Trophoblast cell (in vitro differentiated cells and primary cell): ENCODE results near the gene SLC1A7.

Experiments used
- DNase-seq, 2 donors: peaks; one replicate each; pipeline ENCODE4 v3.0.0-alpha.2; 2016
- H2AFZ ChIP-seq: 2 replicates; pipeline ENCODE4 v1.6.1; 2013; ENCODE audit warnings: low read length, moderate library complexity, mild to moderate bottlenecking; ENCODE audit not compliant: insufficient read depth, poor library complexity
- H2AK5ac ChIP-seq: 2 replicates; pipeline ENCODE4 v1.6.1; 2013; ENCODE audit warnings: mild to moderate bottlenecking, low read length
- H2BK120ac ChIP-seq: 2 replicates; pipeline ENCODE4 v1.6.1; 2013; ENCODE audit warnings: low read length, mild to moderate bottlenecking, moderate library complexity; ENCODE audit not compliant: insufficient read depth, poor library complexity
- H2BK12ac ChIP-seq: 2 replicates; pipeline ENCODE4 v1.6.1; 2013; ENCODE audit warnings: mild to moderate bottlenecking, low read length, moderate library complexity
- H2BK5ac ChIP-seq: 2 replicates; pipeline ENCODE4 v1.6.1; 2013; ENCODE audit warnings: low read length, low read depth, moderate library complexity, mild to moderate bottlenecking; ENCODE audit not compliant: poor library complexity
- H3K14ac ChIP-seq: 2 replicates; pipeline ENCODE4 v1.6.1; 2013; ENCODE audit warnings: mild to moderate bottlenecking, low read length
- H3K18ac ChIP-seq: 2 replicates; pipeline ENCODE4 v1.6.1; 2013; ENCODE audit warnings: mild to moderate bottlenecking, low read length
- H3K23ac ChIP-seq: 2 replicates; pipeline ENCODE4 v1.6.1; 2013; ENCODE audit warnings: low read length
- H3K27ac ChIP-seq: 2 replicates; pipeline ENCODE4 v1.5.1; 2013; ENCODE audit warnings: low read depth, mild to moderate bottlenecking, inconsistent platforms, low read length, moderate library complexity
- H3K27me3 ChIP-seq: 2 replicates; pipeline ENCODE4 v1.6.1; 2013; ENCODE audit warnings: inconsistent platforms, mild to moderate bottlenecking, low read length, moderate library complexity; ENCODE audit not compliant: insufficient read depth
- H3K36me3 ChIP-seq, 2 experiments: 1 replicate in 1 of 2; 2 replicates in 1 of 2; pipeline ENCODE4 v1.6.1; 2013; ENCODE audit warnings: low read length in 2 of 2, mild to moderate bottlenecking in 2 of 2, moderate library complexity in 1 of 2; ENCODE audit not compliant: insufficient read depth in 2 of 2, control insufficient read depth in 1 of 2
- H3K4ac ChIP-seq: 2 replicates; pipeline ENCODE4 v1.6.1; 2013; ENCODE audit warnings: low read depth, mild to moderate bottlenecking, low read length, moderate library complexity
- H3K4me1 ChIP-seq, 2 experiments: 1 replicate in 1 of 2; 2 replicates in 1 of 2; pipeline ENCODE4 v1.6.1; 2013; ENCODE audit warnings: low read length in 2 of 2, mild to moderate bottlenecking in 2 of 2, moderate library complexity in 1 of 2; ENCODE audit not compliant: insufficient read depth in 2 of 2, control insufficient read depth in 1 of 2
- H3K4me2 ChIP-seq: 2 replicates; pipeline ENCODE4 v1.6.1; 2013; ENCODE audit warnings: inconsistent platforms, mild to moderate bottlenecking, low read length, moderate library complexity
- H3K4me3 ChIP-seq: 2 replicates; pipeline ENCODE4 v1.5.1; 2013; ENCODE audit warnings: mild to moderate bottlenecking, low read depth, low read length, inconsistent platforms
- H3K79me1 ChIP-seq: one replicate; pipeline ENCODE4 v1.6.1; 2013; ENCODE audit warnings: low read length
- H3K79me2 ChIP-seq: 2 replicates; pipeline ENCODE4 v1.6.1; 2013; ENCODE audit warnings: low read length, mild to moderate bottlenecking; ENCODE audit not compliant: control insufficient read depth, insufficient read depth, poor library complexity
- H3K9ac ChIP-seq: 2 replicates; pipeline ENCODE4 v1.6.1; 2013; ENCODE audit warnings: mild to moderate bottlenecking, low read length
- H3K9me3 ChIP-seq: 2 replicates; pipeline ENCODE4 v1.6.1; 2013; ENCODE audit warnings: low read depth, mild to moderate bottlenecking, control low read depth, inconsistent platforms, low read length; ENCODE audit not compliant: insufficient read depth
- H4K12ac ChIP-seq: 2 replicates; pipeline ENCODE4 v1.6.1; 2013; ENCODE audit warnings: low read depth, mild to moderate bottlenecking, low read length, moderate library complexity
- H4K8ac ChIP-seq: 2 replicates; pipeline ENCODE4 v1.6.1; 2013; ENCODE audit warnings: low read depth, mild to moderate bottlenecking, low read length, moderate library complexity
- H4K91ac ChIP-seq: one replicate; pipeline ENCODE4 v1.6.1; 2013; ENCODE audit warnings: low read depth, mild to moderate bottlenecking, low read length, moderate library complexity
- WGBS: extraction: QIAGEN DNeasy Blood & Tissue Kit; methylation state at CpG from one replicate; pipeline ENCODE4 v1.1.7; 2013; ENCODE audit warnings: missing lambda C conversion rate; ENCODE audit not compliant: insufficient read length, insufficient coverage; ENCODE audit errors: extremely low coverage; 5-methylcytosine and 5-hydroxymethylcytosine counted together

SLC1A7 gene

DNA sequence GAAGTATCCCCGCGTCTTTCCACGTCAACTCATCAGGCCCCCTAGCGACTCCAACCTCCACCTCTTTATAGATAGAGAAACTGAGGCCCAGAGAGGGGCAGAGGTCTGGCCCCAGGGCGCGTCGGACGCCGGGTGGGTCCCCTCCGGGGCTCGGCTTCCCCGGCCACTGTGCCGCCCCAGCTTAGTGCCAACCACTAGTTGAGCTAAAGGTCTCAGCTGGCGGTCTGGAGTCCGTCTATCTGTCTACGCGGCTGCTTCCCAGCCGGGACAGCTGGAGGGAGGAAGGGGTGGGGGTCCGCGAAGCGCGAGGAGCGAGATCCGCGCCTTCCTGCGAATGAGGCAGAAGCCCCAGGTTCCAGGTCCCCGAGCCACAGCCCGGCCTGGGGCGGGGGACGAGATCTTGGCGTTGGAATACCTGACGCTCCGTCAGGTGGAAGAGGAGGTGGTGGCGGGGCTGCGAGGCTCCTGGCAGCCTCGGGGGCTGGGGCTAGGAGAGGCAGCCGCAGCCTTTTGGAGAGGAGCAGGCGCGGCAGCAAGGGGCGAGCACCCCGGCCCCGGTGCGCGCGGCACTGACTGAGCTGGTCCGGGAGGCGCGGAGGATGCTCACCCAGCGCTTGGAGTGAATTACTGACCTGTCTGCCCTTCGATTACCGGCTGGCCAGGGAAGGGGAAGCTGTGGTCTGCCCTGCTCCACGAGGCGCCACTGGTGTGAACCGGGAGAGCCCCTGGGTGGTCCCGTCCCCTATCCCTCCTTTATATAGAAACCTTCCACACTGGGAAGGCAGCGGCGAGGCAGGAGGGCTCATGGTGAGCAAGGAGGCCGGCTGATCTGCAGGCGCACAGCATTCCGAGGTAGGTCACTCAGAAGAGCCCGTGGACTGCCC, 79.5 kb downstream of the SLC1A7 start:
- no CpG with 5 or more reads among the region's 61 CpGs for WGBS
- no peak overlapping the region for H3K4ac ChIP-seq

DNA sequence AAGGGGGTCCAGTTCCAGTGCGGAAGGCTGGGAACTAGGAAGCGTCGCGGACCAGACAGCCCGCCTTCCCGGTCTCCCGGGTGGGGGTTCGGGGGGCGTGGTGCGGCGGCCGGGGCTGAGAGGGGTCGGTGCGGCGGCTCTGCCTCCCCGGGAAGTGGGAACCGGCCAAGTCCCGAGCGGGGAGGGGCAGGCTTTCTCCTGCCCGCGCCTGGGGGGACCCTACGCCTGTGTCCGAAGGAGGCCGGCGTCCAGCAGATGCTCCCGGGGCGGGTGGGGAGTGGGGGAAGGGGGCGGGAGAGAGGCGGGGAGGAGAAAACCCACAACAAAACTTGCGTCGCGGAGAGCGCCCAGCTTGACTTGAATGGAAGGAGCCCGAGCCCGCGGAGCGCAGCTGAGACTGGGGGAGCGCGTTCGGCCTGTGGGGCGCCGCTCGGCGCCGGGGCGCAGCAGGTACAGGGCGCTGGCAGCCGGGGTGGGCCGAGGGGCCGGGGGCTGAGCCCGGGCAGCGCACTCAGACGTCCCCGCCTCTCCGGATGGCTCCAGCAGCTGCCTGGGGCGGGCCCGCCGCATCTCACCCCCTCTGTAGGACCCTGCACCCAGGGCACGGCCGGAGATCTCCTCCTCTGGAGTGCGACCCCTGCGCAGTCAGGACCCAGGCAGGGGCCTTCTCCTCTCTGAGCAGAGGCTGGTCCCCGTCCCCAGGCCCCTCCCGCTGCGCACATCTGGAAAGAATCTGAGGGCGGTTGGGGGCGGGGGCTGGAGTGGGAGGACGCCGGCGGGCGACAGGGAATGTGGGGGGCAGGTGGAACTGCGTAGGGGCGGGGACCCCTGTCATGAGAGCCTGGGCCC, 80.4 kb downstream of the SLC1A7 start, which contains the start of gene PODN:
Gene PODN (plus strand): TSS at position 355 of the 849 bp plus-strand sequence. CDS start 7,643 bp downstream, outside the sequence.
- Histone ChIP-seq H3K4me3 (peak within 1 kb of the TSS; percentile 35), H2BK5ac (no peak within 1 kb of the TSS), H4K8ac (no peak within 1 kb of the TSS), H3K27me3 (peaks cover 47% of the 10 kb centered on the region), H3K4me1 (peaks cover 8 to 9% of the 10 kb centered on the region in 2 experiments), H2AK5ac (no peak within 1 kb of the TSS), H3K79me1 (no peaks in the 10 kb centered on the region), H3K23ac (no peak within 1 kb of the TSS), H2BK12ac (no peak within 1 kb of the TSS), H3K36me3 (no peaks in the 10 kb centered on the region), H4K12ac (no peak within 1 kb of the TSS), H3K18ac (no peak within 1 kb of the TSS), H3K79me2 (no peaks in the 10 kb centered on the region), H2AFZ (no peak within 1 kb of the TSS), H3K4ac (no peak within 1 kb of the TSS), H4K91ac (no peak within 1 kb of the TSS), H3K27ac (no peak within 1 kb of the TSS), H3K14ac (no peak within 1 kb of the TSS), H3K9ac (no peak within 1 kb of the TSS), H3K4me2 (peak within 1 kb of the TSS; percentile 71), H2BK120ac (no peak within 1 kb of the TSS), H3K9me3 (peaks cover 7% of the 10 kb centered on the region)
- WGBS = no CpG with 5 or more reads among the region's 73 CpGs
- no peak for DNase-seq

More for the DNA sequence above, 79.5 kb downstream of the SLC1A7 start:
- Histone ChIP-seq H3K79me2 (no peaks in the 10 kb centered on the region), H2AFZ (no peak overlapping the region), H3K9me3 (peaks cover 7% of the 10 kb centered on the region), H3K27ac (no peak overlapping the region), H2AK5ac (no peak overlapping the region), H2BK12ac (no peak overlapping the region), H3K18ac (no peak overlapping the region), H3K14ac (no peak overlapping the region), H3K9ac (no peak overlapping the region), H4K91ac (no peak overlapping the region), H3K79me1 (no peaks in the 10 kb centered on the region), H3K27me3 (peaks cover 47% of the 10 kb centered on the region), H4K8ac (no peak overlapping the region), H2BK120ac (no peak overlapping the region), H3K4me2 (peak overlapping the region; percentile 71), H3K4me3 (no peak overlapping the region), H3K4me1 (peaks cover 8 to 9% of the 10 kb centered on the region in 2 experiments), H4K12ac (no peak overlapping the region), H3K36me3 (no peaks in the 10 kb centered on the region), H3K23ac (no peak overlapping the region), H2BK5ac (no peak overlapping the region)
- no peak for DNase-seq

DNA sequence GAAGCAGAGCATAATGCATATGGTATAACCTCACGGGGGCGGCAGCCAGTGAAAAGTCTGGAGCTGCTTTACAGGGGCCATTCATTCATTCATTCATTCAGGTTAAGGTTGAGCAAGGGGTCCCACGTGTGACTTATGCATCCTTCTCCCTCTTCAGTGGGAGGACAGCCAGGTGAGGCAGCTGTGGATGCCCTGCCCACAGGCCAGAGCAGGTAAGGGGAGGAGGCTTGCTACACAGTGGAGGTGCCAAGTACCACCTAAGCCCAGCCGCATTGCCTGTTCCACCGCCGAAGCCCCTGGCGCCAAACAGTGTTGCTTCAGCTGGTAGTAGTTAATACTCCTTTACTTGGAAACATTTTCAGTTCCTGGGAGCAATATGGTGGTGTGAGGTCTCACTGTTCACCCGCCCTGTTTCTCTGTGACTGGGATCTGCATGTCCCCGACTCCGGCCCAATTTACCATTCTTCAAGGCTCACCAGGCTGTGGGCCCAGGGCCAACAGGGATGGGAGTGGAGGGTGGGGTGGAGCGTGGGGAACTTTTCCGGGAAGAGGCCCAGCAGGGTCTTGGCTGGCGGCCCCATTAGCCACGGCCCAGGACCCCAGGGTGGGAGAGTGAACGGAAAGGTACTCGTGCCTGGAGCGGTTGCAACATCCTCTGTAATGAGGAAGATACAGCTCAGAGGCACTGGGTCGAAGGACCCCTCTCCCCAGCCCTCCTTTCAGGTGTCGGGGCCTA, 81.1 kb downstream of the SLC1A7 start:
- H3K23ac ChIP-seq = no peak overlapping the region
- no peak overlapping the region for H3K9ac ChIP-seq
- no peaks in the 10 kb centered on the region for H3K79me1 ChIP-seq
- no peak overlapping the region for H2AK5ac ChIP-seq
- H3K4ac ChIP-seq = no peak overlapping the region
- peaks cover 8 to 9% of the 10 kb centered on the region in 2 experiments for H3K4me1 ChIP-seq
- no peak overlapping the region for H2BK12ac ChIP-seq
- H2BK5ac ChIP-seq = no peak overlapping the region
- H4K91ac ChIP-seq = no peak overlapping the region
- H3K4me2 ChIP-seq = peak overlapping the region; percentile 71
- no peak overlapping the region for H4K12ac ChIP-seq
- no peak overlapping the region for H2BK120ac ChIP-seq
- DNase-seq = no peak
- H3K18ac ChIP-seq = no peak overlapping the region
- H3K36me3 ChIP-seq = no peaks in the 10 kb centered on the region
- no CpG with 5 or more reads among the region's 19 CpGs for WGBS
- no peak overlapping the region for H2AFZ ChIP-seq
- H3K79me2 ChIP-seq = no peaks in the 10 kb centered on the region
- H3K27ac ChIP-seq = no peak overlapping the region
- peaks cover 7% of the 10 kb centered on the region for H3K9me3 ChIP-seq
- peaks cover 47% of the 10 kb centered on the region for H3K27me3 ChIP-seq
- no peak overlapping the region for H3K14ac ChIP-seq
- H4K8ac ChIP-seq = no peak overlapping the region
- peak overlapping the region; percentile 12 for H3K4me3 ChIP-seq

DNA sequence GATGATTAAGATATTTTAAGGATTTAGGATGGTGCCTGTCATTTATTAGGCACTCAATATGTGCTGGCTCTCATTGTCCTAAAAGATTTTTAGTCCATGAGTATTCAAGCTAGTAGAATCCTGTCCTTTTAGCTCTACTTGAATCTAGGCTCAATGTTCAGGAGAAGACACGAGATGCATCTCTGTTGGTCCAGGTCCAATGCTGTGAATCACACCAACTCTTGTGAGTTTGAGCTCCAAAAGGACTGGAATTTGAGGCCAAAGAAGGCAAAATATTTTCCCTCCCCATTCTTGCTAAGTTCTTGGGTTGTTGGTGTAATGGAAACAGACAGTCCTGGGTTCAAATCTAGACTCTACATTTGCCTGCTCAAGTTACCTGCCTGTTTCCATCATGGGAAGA, 81.9 kb downstream of the SLC1A7 start:
- H2BK5ac ChIP-seq = no peak overlapping the region
- no peak for DNase-seq
- H3K27me3 ChIP-seq = peaks cover 47% of the 10 kb centered on the region
- H4K91ac ChIP-seq = no peak overlapping the region
- H4K12ac ChIP-seq = no peak overlapping the region
- WGBS = no CpG with 5 or more reads among the region's 1 CpG
- no peak overlapping the region for H3K27ac ChIP-seq
- no peak overlapping the region for H3K23ac ChIP-seq
- no peaks in the 10 kb centered on the region for H3K36me3 ChIP-seq
- no peak overlapping the region for H2BK120ac ChIP-seq
- no peak overlapping the region for H3K14ac ChIP-seq
- H3K9me3 ChIP-seq = peaks cover 7% of the 10 kb centered on the region
- no peak overlapping the region for H2AFZ ChIP-seq
- no peak overlapping the region for H3K9ac ChIP-seq
- no peak overlapping the region for H2BK12ac ChIP-seq
- H3K79me2 ChIP-seq = no peaks in the 10 kb centered on the region
- no peak overlapping the region for H3K4me3 ChIP-seq
- no peak overlapping the region for H2AK5ac ChIP-seq
- H3K4ac ChIP-seq = no peak overlapping the region
- peaks cover 8 to 9% of the 10 kb centered on the region in 2 experiments for H3K4me1 ChIP-seq
- no peaks in the 10 kb centered on the region for H3K79me1 ChIP-seq
- no peak overlapping the region for H4K8ac ChIP-seq
- no peak overlapping the region for H3K4me2 ChIP-seq
- H3K18ac ChIP-seq = no peak overlapping the region
